ENCODE results near the gene IQCF6.
"Not testable (repeated sequence)": the region's sequence is repeated elsewhere in the genome, so short reads cannot be mapped to it uniquely, and the experiment has no call there.

IQCF6 gene

GRCh38 chr3:51773529-51774056 lies 5.4 kb downstream of the IQCF6 start:
- DNase-seq (ENCODE audit: extremely low read depth, low read depth): no peak
- TF ChIP-seq, protein P1, sequence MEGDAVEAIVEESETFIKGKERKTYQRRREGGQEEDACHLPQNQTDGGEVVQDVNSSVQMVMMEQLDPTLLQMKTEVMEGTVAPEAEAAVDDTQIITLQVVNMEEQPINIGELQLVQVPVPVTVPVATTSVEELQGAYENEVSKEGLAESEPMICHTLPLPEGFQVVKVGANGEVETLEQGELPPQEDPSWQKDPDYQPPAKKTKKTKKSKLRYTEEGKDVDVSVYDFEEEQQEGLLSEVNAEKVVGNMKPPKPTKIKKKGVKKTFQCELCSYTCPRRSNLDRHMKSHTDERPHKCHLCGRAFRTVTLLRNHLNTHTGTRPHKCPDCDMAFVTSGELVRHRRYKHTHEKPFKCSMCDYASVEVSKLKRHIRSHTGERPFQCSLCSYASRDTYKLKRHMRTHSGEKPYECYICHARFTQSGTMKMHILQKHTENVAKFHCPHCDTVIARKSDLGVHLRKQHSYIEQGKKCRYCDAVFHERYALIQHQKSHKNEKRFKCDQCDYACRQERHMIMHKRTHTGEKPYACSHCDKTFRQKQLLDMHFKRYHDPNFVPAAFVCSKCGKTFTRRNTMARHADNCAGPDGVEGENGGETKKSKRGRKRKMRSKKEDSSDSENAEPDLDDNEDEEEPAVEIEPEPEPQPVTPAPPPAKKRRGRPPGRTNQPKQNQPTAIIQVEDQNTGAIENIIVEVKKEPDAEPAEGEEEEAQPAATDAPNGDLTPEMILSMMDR (IDR thresholded peaks at IDR 0.05; ENCODE audit: low read depth, low read length): no peak

DNA sequence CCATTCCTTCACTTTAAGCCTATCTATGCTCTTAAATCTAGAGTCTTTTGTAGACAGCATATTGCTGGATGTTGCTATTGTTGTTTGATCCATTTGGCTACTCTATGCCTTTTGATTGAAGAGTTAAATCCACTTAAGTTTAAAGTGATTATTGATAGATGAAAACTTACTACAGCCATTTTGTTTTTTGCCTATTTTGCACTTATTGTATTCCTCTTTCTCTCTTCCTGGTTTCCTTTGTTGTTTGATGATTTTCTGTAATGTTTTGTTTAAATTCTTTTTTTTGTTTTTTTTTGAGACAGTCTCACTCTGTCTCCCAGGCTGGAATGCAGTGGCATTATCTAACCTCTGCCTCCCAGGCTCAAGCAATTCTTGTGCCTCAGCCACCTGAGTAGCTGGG lies 19.8 kb downstream of the IQCF6 start:
- no peak for DNase-seq (ENCODE audit: extremely low read depth, low read depth)
- TF ChIP-seq, protein P1 (IDR thresholded peaks at IDR 0.05; ENCODE audit: low read depth, low read length): no peak

GRCh38 chr3:51753763-51754750 lies 25.0 kb downstream of the IQCF6 start:
- DNase-seq (ENCODE audit: extremely low read depth, low read depth): not testable (repeated sequence)

- TF ChIP-seq, protein P1 (IDR thresholded peaks at IDR 0.05; ENCODE audit: low read depth, low read length): no peak
- DNase-seq (ENCODE audit: extremely low read depth, low read depth): no peak
Measured at GRCh38 chr3:51751287-51751686, 27.8 kb downstream of the IQCF6 start.

DNA sequence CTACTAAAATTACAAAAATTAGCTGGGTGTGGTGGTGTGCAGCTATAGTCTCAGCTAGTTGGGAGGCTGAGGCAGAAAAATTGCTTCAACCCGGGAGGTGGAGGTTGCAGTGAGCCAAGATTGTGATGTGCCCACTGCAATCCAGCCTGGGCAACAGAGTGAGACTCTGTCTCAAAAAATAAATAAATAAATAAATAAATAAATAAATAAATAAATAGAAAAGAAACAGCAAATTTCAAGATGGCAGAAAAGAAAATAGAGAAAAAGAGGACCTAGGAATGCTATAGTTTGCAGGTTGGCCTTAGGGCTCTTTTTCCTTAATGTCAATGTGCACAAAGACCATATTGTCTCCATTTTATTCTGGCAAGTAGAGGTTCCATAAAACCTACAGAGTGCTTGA lies 28.2 kb downstream of the IQCF6 start:
- TF ChIP-seq, protein P1 (IDR thresholded peaks at IDR 0.05; ENCODE audit: low read depth, low read length): no peak

GRCh38 chr3:51748327-51748726 lies 30.7 kb downstream of the IQCF6 start:
- no peak for DNase-seq (ENCODE audit: extremely low read depth, low read depth)
- TF ChIP-seq, protein P1 (IDR thresholded peaks at IDR 0.05; ENCODE audit: low read depth, low read length): no peak

More for the DNA sequence above, 28.2 kb downstream of the IQCF6 start:
- no peak for DNase-seq (ENCODE audit: extremely low read depth, low read depth)

DNA sequence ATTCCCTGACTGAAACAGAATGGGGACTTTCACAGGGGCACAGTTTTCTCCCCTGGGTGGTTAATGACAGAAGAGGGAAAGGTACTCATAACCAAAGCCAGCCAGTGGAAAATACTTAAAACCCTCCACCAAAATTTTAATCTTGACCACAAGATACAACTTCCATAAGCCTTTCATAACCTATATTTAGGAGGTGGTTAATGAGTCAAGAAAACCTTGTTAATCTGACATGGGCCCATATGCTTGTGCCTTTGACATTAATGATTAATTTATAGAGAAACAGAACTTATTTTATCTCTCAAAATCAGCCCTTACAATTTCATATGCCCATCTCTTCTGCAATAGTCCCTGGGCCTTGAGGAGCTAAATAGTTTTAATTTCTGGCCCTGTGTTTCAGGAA lies 31.2 kb downstream of the IQCF6 start:
- TF ChIP-seq, protein P1 (IDR thresholded peaks at IDR 0.05; ENCODE audit: low read depth, low read length): no peak

GRCh38 chr3:51742978-51743377 lies 36.1 kb downstream of the IQCF6 start:
- not testable (repeated sequence) for DNase-seq (ENCODE audit: extremely low read depth, low read depth)

More for the DNA sequence above, 31.2 kb downstream of the IQCF6 start:
- DNase-seq (ENCODE audit: extremely low read depth, low read depth): no peak

DNA sequence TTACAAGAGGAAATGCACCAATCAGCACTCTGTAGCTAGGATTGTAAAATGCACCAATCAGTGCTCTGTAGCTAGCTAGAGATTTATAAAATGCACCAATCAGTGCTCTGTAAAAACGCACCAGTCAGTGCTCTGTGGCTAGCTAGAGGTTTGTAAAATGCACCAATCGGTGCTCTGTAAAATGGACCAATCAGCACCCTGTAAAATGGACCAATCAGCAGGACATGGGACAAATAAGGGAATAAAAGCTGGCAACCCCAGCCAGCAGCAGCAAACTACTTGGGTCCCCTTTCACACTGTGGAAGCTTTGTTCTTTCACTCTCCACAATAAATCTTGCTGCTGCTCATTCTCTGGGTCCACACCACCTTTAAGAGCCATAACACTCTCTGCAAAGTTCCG lies 36.7 kb downstream of the IQCF6 start:
- DNase-seq (ENCODE audit: extremely low read depth, low read depth): not testable (repeated sequence)

Measured in AG09319 (cell line).